Skeletal muscle satellite cell (primary cell): ENCODE results near the gene PDCD4.
A peak's percentile ranks its signal among the peaks of the same experiment; 100 is the strongest.
"Not testable (repeated sequence)": the region's sequence is repeated elsewhere in the genome, so short reads cannot be mapped to it uniquely, and the experiment has no call there.

ENCODE experiments used
- H3K27me3 ChIP-seq: 2 replicates; pipeline ENCODE4 v1.7.0; 2013; ENCODE audit warnings: low read length; ENCODE audit not compliant: control insufficient read depth, insufficient read depth
- H3K36me3 ChIP-seq: 2 replicates; pipeline ENCODE4 v1.7.0; 2013; ENCODE audit warnings: mild to moderate bottlenecking, control low read depth, low read length; ENCODE audit not compliant: insufficient read depth
- H3K4me1 ChIP-seq: 2 replicates; pipeline ENCODE4 v1.7.0; 2013; ENCODE audit warnings: low read length; ENCODE audit not compliant: control insufficient read depth, insufficient read depth
- H3K4me2 ChIP-seq: 2 replicates; pipeline ENCODE4 v1.7.0; 2013; ENCODE audit warnings: mild to moderate bottlenecking, low read length
- H3K4me3 ChIP-seq: 2 replicates; pipeline ENCODE4 v1.7.0; 2013; ENCODE audit warnings: low read length
- H3K9ac ChIP-seq: 2 replicates; pipeline ENCODE4 v1.7.0; 2013; ENCODE audit warnings: mild to moderate bottlenecking, low read depth, low read length, moderate library complexity
- H3K9me3 ChIP-seq: replicated peaks from 2 replicates; pipeline ENCODE4 v1.7.0; 2013; ENCODE audit warnings: mild to moderate bottlenecking, control low read depth, low read length

PDCD4 gene

GRCh38 chr10:110863956-110864355 lies 7.8 kb upstream of the PDCD4 start:
- H3K27me3 ChIP-seq: no peaks in the 10 kb centered on the region
- H3K4me1 ChIP-seq: peaks cover 35% of the 10 kb centered on the region
- no peak overlapping the region for H3K4me3 ChIP-seq
- H3K9me3 ChIP-seq: no peaks in the 10 kb centered on the region
- H3K36me3 ChIP-seq: no peaks in the 10 kb centered on the region
- no peak overlapping the region for H3K9ac ChIP-seq
- no peak overlapping the region for H3K4me2 ChIP-seq

- peak overlapping the region; percentile 59 for H3K9ac ChIP-seq
- peaks cover 35% of the 10 kb centered on the region for H3K4me1 ChIP-seq
Observed at GRCh38 chr10:110864662-110865140, 7.0 kb upstream of the PDCD4 start.

DNA sequence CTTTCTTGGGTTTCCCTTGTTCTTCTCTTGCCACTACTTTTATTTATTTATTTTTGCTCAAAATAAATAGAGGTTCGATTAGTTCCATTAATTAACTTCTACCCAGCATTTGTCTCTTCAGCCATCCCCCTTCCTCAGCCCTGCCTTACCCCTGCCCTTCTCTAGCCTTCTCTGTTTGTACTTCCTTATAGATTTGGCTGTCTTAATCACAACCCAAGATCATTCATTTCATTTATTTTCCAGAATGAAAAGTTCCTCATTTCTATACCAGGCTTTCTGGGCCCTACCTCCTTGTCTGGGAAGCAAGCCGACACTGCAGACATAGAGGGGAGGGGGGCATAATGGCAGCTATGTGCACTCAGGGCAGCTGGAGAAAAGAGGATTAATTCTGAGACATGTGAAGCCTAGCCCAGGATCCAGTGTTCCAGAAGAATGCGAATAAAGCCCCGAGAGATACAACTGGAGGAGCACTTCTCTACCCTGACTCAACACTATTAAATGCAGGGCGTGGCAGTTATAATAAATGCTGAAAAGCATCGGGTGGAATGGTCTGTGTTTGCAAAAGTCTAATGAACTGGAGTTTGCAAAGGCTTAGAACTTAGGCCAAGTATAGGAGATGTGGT lies 6.4 kb upstream of the PDCD4 start:
- H3K4me1 ChIP-seq: peaks cover 35% of the 10 kb centered on the region
- no peaks in the 10 kb centered on the region for H3K9me3 ChIP-seq
- no peaks in the 10 kb centered on the region for H3K27me3 ChIP-seq
- peak overlapping the region; percentile 30 for H3K4me3 ChIP-seq
- peak overlapping the region; percentile 64 for H3K4me2 ChIP-seq
- H3K36me3 ChIP-seq: no peaks in the 10 kb centered on the region
- H3K9ac ChIP-seq: peak overlapping the region; percentile 59

More at GRCh38 chr10:110864662-110865140, 7.0 kb upstream of the PDCD4 start:
- H3K9me3 ChIP-seq: no peaks in the 10 kb centered on the region
- no peaks in the 10 kb centered on the region for H3K36me3 ChIP-seq
- no peaks in the 10 kb centered on the region for H3K27me3 ChIP-seq
- peak overlapping the region; percentile 64 for H3K4me2 ChIP-seq
- no peak overlapping the region for H3K4me3 ChIP-seq

DNA sequence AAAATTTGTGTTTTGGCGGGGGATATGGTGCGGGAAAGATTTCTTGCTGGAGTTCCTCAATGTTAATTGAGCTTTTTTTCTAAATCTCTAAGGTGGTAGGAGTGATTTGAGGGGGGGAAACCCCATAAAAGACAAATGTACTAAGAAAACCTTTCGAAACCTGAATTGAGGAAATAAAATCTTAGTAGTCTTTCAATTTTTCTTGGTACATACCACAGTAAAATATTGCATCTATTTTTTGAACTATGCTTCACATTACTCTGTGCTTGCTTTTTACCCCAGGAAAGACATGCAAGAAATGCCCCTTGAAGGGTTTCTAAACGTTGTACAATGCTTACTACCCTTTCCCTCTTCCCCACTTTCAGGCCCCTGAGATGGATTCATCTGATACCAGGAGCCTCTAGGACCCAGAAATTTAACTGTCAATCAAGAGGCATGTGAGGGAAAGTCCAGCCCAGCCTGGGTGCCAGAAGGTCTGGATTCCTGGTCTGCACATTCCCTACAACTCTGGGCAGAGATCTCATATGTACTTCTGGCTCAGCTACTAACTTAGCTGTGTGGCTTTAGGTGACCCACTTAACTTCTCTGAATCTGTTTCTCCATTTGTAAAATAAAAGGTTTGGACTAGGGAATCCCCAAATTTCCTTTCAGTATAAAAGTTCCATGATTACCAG lies 5.8 kb upstream of the PDCD4 start:
- no peaks in the 10 kb centered on the region for H3K9me3 ChIP-seq
- no peaks in the 10 kb centered on the region for H3K27me3 ChIP-seq
- no peak overlapping the region for H3K4me3 ChIP-seq
- H3K4me1 ChIP-seq: peaks cover 38% of the 10 kb centered on the region
- H3K4me2 ChIP-seq: peak overlapping the region; percentile 64
- H3K36me3 ChIP-seq: no peaks in the 10 kb centered on the region
- H3K9ac ChIP-seq: peak overlapping the region; percentile 59

- not testable (repeated sequence) for H3K9ac ChIP-seq, H3K36me3 ChIP-seq, H3K4me3 ChIP-seq, H3K27me3 ChIP-seq, H3K9me3 ChIP-seq, H3K4me2 ChIP-seq
- H3K4me1 ChIP-seq: peaks cover 43% of the 10 kb centered on the region
Observed at GRCh38 chr10:110867011-110867806, 4.5 kb upstream of the PDCD4 start.

DNA sequence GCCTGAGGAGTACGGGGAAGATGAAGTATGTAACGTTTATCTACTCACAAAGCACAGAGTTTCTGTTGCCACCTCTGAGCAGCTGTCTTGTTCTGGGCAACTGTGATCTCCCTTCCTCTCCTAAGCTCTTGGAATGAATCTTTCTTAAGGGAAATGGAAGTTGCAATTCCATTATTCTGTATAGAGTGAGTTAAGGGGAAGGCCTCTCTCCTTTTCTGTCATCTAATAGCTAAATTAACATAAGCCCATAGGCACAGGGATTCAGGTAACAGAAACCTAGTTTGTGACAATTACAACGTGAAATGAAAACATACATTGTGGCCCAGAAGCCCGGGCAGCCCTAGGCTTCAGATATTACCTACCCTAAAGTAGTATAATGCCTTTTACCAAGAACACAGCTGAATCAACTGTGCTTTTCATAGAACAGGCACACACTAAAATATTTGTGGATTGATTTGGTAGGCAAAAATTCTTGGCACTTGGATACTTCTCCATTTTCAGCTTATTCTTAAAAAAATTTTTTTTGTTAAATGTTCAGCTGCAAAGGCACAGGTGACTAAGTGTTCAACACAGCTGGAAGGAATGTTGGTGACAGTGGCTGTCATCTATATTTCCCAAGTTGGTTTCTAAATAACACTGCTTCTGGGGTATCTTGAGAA lies 3.8 kb upstream of the PDCD4 start:
- H3K9ac ChIP-seq: no peak overlapping the region
- H3K4me1 ChIP-seq: peaks cover 43% of the 10 kb centered on the region

DNA sequence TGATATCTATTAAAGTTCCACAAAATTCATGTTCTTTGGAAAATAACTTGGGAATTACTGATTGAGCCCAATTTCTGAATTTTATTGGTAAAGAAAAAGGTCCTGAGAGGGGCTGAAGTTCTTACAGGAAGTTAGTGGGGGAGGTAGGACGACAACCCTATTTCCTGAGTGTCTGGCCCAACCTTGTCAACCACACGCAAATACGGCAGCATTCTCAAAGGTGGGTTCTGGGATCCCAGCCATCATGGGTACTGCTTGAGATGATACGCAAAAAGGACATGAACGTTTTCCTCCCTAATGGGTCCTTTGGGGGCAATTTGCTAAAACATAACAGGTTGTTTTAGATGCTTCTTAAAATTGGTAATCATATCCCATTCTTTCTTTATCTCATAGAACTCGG lies 2.7 kb upstream of the PDCD4 start:
- Histone ChIP-seq H3K4me2 (no peak overlapping the region), H3K36me3 (no peaks in the 10 kb centered on the region), H3K4me1 (peaks cover 45% of the 10 kb centered on the region), H3K9me3 (no peaks in the 10 kb centered on the region), H3K4me3 (no peak overlapping the region), H3K27me3 (no peaks in the 10 kb centered on the region), H3K9ac (no peak overlapping the region)

More for the DNA sequence above, 3.8 kb upstream of the PDCD4 start:
- H3K36me3 ChIP-seq: no peaks in the 10 kb centered on the region
- H3K9me3 ChIP-seq: no peaks in the 10 kb centered on the region
- no peak overlapping the region for H3K4me2 ChIP-seq
- no peak overlapping the region for H3K4me3 ChIP-seq
- H3K27me3 ChIP-seq: no peaks in the 10 kb centered on the region

- H3K36me3 ChIP-seq: peaks cover under 1% of the 10 kb centered on the region
- H3K4me2 ChIP-seq: peak overlapping the region; percentile 94
- H3K4me1 ChIP-seq: peaks cover 33% of the 10 kb centered on the region
- H3K9me3 ChIP-seq: no peaks in the 10 kb centered on the region
- H3K4me3 ChIP-seq: peak overlapping the region; percentile 88
- H3K9ac ChIP-seq: peak overlapping the region; percentile 93
- no peaks in the 10 kb centered on the region for H3K27me3 ChIP-seq
Observed at GRCh38 chr10:110870823-110871297, 868 bp upstream of the PDCD4 start.

DNA sequence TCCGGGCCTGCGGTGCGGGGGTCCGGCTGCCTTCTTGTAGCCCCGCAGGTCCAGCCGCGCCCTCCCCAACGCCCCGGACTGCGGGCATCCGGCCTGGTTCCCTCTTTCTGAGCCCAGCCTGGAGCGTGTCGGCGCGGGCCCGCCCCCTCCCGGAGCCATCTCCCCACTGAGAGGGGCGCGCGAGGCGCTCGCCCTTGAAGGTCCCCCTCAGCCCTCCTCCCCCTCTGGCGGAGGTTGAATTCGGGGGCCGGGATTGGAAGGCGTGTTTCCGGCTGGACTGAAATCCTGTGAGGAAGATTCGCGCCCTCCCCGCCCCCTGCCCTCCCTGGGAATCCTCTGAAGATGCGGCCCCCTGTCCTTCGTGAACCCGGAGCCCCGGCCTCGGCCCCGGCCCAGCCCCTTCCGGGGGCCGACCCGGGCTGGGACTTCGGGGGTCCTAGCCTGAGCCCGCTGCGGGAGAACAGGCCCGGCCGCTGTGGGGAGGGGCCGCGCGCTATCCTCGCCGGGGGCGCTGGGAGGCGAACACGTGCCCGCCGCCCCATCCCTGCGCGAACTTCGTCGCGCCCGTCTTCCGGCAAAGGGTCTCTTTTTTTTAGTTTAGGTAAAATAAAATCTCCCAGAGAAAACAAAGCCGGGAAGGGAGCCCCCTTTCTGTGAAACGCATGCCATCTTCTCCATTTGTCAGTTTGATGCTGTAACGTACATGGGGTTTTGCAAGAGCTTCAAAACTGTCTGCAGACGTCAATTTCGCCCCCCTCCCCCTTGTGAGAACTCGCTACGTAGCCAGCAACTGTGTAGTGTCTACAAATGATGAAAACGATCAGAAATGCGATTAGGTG lies 636 bp downstream of the PDCD4 start:
- H3K4me3 ChIP-seq: peak overlapping the region; percentile 88
- peaks cover 24% of the 10 kb centered on the region for H3K4me1 ChIP-seq
- H3K36me3 ChIP-seq: peaks cover 6% of the 10 kb centered on the region
- H3K4me2 ChIP-seq: peak overlapping the region; percentile 94
- H3K9me3 ChIP-seq: no peaks in the 10 kb centered on the region
- no peaks in the 10 kb centered on the region for H3K27me3 ChIP-seq
- H3K9ac ChIP-seq: peak overlapping the region; percentile 93

- Histone ChIP-seq H3K4me1 (peaks cover 15% of the 10 kb centered on the region), H3K27me3 (no peaks in the 10 kb centered on the region), H3K9me3 (no peaks in the 10 kb centered on the region), H3K4me3 (peak overlapping the region; percentile 88), H3K36me3 (peaks cover 7% of the 10 kb centered on the region), H3K4me2 (peak overlapping the region; percentile 94), H3K9ac (peak overlapping the region; percentile 93)
Observed at GRCh38 chr10:110872984-110873923, 1.5 kb downstream of the PDCD4 start.
